Measurements from ENCODE around the gene SEC24C. TPM values are rescaled to one million over a fixed set of nuclear protein-coding genes. Genes with fewer than 3 reads are reported as not detected.

The SEC24C gene
- total RNA-seq, 2 donors from 2014 or later: 63.2 to 71.4 TPM

DNA sequence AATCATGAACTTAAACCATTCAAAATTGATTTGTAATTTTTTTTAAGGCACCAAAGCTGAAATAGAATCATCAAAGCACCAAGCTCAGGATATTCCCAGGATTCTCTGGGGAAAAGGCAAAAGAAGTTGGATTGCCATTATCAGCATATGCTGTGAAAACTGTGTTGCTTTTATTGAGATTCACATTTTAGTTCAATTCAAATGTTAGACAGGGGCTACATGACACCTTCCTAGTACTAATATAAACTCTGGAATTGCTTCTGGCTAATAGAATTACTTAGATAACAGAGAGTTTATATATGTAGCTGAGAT is 71.5 kb downstream of the SEC24C start:
- Mint-ChIP-seq H3K4me1 (peaks cover 49% of the 10 kb centered on the region), H3K9me3 (no peaks in the 10 kb centered on the region), H3K27me3 (ENCODE audit: insufficient read depth) (peaks cover 4% of the 10 kb centered on the region), H3K36me3 (ENCODE audit: low read depth) (peaks cover 9% of the 10 kb centered on the region), H3K4me3 (no peak overlapping the region), H3K27ac (no peak overlapping the region)
- no peak overlapping the region for H3K9ac ChIP-seq (ENCODE audit: extremely low read depth, low read length, poor library complexity, severe bottlenecking)
- H3K4me3 ChIP-seq (ENCODE audit: low read length): no peak overlapping the region
- H3K4me1 ChIP-seq (ENCODE audit: control insufficient read depth, insufficient read depth, low read length): peaks cover 34% of the 10 kb centered on the region
- peaks cover 19% of the 10 kb centered on the region for H3K36me3 ChIP-seq (ENCODE audit: control insufficient read depth, insufficient read depth, low read length)
- no peak overlapping the region for H3K27ac ChIP-seq (ENCODE audit: low read depth, low read length)
- no peaks in the 10 kb centered on the region for H3K9me3 ChIP-seq (ENCODE audit: control insufficient read depth, low read length)
- no peaks in the 10 kb centered on the region for H3K27me3 ChIP-seq (ENCODE audit: control insufficient read depth, insufficient read depth, low read length, poor library complexity, severe bottlenecking)
- TF ChIP-seq, protein P1, sequence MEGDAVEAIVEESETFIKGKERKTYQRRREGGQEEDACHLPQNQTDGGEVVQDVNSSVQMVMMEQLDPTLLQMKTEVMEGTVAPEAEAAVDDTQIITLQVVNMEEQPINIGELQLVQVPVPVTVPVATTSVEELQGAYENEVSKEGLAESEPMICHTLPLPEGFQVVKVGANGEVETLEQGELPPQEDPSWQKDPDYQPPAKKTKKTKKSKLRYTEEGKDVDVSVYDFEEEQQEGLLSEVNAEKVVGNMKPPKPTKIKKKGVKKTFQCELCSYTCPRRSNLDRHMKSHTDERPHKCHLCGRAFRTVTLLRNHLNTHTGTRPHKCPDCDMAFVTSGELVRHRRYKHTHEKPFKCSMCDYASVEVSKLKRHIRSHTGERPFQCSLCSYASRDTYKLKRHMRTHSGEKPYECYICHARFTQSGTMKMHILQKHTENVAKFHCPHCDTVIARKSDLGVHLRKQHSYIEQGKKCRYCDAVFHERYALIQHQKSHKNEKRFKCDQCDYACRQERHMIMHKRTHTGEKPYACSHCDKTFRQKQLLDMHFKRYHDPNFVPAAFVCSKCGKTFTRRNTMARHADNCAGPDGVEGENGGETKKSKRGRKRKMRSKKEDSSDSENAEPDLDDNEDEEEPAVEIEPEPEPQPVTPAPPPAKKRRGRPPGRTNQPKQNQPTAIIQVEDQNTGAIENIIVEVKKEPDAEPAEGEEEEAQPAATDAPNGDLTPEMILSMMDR (conservative IDR thresholded peaks at IDR 0.05): no peak
- DNase-seq: no peak

DNA sequence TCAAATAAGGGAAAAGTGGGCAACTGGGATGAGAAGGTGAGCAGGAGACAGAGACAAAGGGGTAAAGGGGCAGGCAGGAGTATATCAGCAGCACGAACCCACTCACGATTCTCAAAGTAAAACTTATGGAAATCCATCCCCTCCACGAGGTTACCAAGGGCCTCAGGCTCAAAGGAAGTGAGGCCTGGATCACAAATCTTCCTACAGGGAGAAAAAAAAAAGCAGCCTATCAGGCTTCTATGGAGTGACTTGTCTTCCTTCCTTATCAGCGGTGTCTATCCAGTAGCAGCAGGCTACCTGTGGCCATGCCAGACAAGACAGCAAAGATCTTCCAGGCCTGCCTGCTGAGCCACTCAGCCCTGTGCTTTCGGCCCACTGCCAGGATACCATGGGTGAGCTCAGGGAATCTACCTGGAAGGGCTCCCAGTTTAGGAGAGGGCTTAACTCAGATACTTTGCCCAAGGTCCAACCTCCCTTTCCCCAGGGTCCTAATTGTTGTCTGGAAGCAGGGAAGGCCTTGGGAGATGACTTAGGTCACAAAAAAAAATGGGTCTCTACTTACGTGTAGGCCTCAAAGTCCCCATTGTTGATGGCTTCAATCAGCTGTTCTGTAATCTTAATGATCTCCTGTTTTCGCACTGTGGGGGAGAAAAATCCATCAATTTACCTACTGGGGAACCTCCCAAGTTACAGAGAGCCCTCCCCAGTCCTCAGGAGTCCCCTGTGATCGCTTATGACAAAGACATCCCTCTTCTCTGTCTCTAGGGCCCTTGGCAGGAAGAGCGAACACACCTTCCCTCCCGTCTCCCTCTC is 73.0 kb downstream of the SEC24C start:
- H3K9me3 Mint-ChIP-seq: no peaks in the 10 kb centered on the region
- H3K27ac ChIP-seq (ENCODE audit: low read depth, low read length): no peak overlapping the region
- TF ChIP-seq, protein P1 (conservative IDR thresholded peaks at IDR 0.05): no peak
- H3K4me3 Mint-ChIP-seq: no peak overlapping the region
- H3K4me1 ChIP-seq (ENCODE audit: control insufficient read depth, insufficient read depth, low read length): peaks cover 34% of the 10 kb centered on the region
- no peaks in the 10 kb centered on the region for H3K9me3 ChIP-seq (ENCODE audit: control insufficient read depth, low read length)
- H3K36me3 ChIP-seq (ENCODE audit: control insufficient read depth, insufficient read depth, low read length): peaks cover 19% of the 10 kb centered on the region
- H3K36me3 Mint-ChIP-seq (ENCODE audit: low read depth): peaks cover 16% of the 10 kb centered on the region
- H3K9ac ChIP-seq (ENCODE audit: extremely low read depth, low read length, poor library complexity, severe bottlenecking): peak overlapping the region; percentile 50
- H3K4me3 ChIP-seq (ENCODE audit: low read length): peak overlapping the region; percentile 31
- H3K27me3 ChIP-seq (ENCODE audit: control insufficient read depth, insufficient read depth, low read length, poor library complexity, severe bottlenecking): peaks cover 9% of the 10 kb centered on the region
- peak overlapping the region; percentile 50 for H3K27ac Mint-ChIP-seq
- peaks cover 49% of the 10 kb centered on the region for H3K4me1 Mint-ChIP-seq
- H3K27me3 Mint-ChIP-seq (ENCODE audit: insufficient read depth): peaks cover 16% of the 10 kb centered on the region
- 72 to 87% methylated on average over 9 to 10 of the region's 10 CpGs for WGBS, 2 experiments (ENCODE audit: insufficient coverage in 1 of 2, insufficient read length in 1 of 2)
- DNase-seq: peak; percentile 75

DNA sequence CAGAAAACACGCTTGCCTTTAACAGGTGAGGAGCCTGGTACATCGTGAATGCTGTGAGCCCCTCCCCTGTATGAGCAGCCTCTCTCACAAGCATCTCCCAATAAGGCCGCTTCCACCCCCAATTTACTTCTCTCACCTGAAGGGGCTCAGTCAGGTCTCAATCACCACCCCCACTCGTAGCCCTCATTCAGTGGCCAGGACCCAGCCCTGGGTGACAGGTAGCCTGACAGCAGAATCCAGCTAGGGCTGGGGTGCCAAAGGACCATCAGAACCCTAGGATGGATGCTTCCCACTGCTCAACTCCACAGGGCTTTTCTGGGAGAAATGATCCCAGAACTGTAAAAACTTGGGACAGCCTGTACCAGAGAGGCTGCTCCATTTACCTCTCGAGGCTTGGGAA is 73.7 kb downstream of the SEC24C start:
- peaks cover 34% of the 10 kb centered on the region for H3K4me1 ChIP-seq (ENCODE audit: control insufficient read depth, insufficient read depth, low read length)
- TF ChIP-seq, protein P1 (conservative IDR thresholded peaks at IDR 0.05): no peak
- H3K36me3 ChIP-seq (ENCODE audit: control insufficient read depth, insufficient read depth, low read length): peaks cover 19% of the 10 kb centered on the region
- no peak overlapping the region for H3K9ac ChIP-seq (ENCODE audit: extremely low read depth, low read length, poor library complexity, severe bottlenecking)
- no peak overlapping the region for H3K4me3 Mint-ChIP-seq
- H3K27me3 ChIP-seq (ENCODE audit: control insufficient read depth, insufficient read depth, low read length, poor library complexity, severe bottlenecking): peaks cover 14% of the 10 kb centered on the region
- no peak overlapping the region for H3K27ac ChIP-seq (ENCODE audit: low read depth, low read length)
- H3K4me3 ChIP-seq (ENCODE audit: low read length): no peak overlapping the region
- DNase-seq: no peak
- peak overlapping the region; percentile 50 for H3K27ac Mint-ChIP-seq
- H3K9me3 ChIP-seq (ENCODE audit: control insufficient read depth, low read length): no peaks in the 10 kb centered on the region
- H3K4me1 Mint-ChIP-seq: peaks cover 46% of the 10 kb centered on the region
- peaks cover 23% of the 10 kb centered on the region for H3K27me3 Mint-ChIP-seq (ENCODE audit: insufficient read depth)
- H3K9me3 Mint-ChIP-seq: no peaks in the 10 kb centered on the region
- H3K36me3 Mint-ChIP-seq (ENCODE audit: low read depth): peaks cover 19% of the 10 kb centered on the region
- 90 to 100% methylated on average over 2 to 5 of the region's 5 CpGs for WGBS, 2 experiments (ENCODE audit: insufficient coverage in 1 of 2, insufficient read length in 1 of 2)

All from endodermal cell (in vitro differentiated cells).